NOMO-1 treated with DMSO at 0.1 percent for 48 hours (cell line): ENCODE measurements around the gene CRTC3.
"Not testable (repeated sequence)": the region's sequence is repeated elsewhere in the genome, so short reads cannot be mapped to it uniquely, and the experiment has no call there.

ENCODE experiments used
- DNase-seq: peaks from one replicate; lab custom pipeline; 2025; ENCODE audit not compliant: unreplicated experiment; lab: John Stamatoyannopoulos, UW

Gene CRTC3

GRCh38 chr15:90520365-90520764 is 9.4 kb upstream of the CRTC3 start:
- no peak for DNase-seq

- DNase-seq = no peak
These were observed 6.3 kb upstream of the CRTC3 start for GRCh38 chr15:90523373-90523772.

DNA sequence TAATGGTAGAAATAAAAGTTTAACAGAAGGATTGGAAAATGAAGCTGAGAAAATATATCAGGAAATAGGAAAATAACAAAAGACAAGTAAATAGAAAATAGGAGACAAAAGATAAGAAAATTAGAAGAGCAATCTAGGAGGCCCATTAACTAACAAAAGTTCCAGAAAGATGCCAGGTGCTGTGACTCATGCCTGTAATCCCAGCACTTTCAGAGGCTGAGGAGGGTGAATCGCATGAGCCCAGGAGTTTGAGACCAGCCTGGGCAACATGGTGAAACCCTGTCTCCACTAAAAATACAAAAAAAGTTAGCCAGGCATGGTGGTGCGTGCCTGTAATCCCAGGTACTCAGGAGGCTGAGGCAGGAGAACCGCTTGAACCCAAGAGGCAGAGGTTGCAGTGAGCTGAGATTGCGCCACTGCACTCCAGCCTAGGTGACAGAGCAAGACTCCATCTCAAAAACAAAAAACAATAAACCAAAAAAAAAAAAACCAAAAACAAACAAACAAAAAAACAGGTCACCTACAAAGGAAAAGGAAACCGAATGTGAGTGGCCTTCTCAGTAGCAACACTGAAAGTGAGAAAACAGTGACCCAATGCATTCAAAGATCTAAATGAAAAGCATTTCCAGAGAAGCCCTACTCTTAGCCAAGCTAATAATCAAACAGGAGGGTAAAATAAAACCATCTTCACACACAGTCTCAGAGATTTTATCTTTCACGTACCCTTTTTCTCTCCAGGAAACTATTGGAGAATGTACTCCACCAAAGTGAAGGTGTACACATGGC is 5.5 kb upstream of the CRTC3 start:
- not testable (repeated sequence) for DNase-seq

DNA sequence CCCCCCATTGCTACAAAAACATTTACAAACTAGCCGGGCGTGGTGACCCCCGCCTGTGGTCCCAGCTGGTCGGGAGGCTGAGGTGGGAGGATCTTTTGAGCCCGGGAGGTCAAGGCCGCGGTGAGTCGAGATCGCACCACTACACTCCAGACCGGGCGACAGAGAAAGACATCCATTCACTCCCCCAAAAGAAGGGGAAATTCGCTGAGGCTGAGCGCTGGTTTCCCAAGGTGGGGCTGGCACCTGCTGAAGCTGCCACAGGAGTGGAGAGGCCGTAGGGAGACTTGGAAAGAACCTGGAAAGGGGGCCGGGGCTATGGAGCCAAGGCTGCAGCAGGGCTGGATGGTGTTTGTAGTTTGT is 732 bp upstream of the CRTC3 start:
- DNase-seq = no peak

GRCh38 chr15:90530250-90531051 is 728 bp downstream of the CRTC3 start:
- no peak for DNase-seq

DNA sequence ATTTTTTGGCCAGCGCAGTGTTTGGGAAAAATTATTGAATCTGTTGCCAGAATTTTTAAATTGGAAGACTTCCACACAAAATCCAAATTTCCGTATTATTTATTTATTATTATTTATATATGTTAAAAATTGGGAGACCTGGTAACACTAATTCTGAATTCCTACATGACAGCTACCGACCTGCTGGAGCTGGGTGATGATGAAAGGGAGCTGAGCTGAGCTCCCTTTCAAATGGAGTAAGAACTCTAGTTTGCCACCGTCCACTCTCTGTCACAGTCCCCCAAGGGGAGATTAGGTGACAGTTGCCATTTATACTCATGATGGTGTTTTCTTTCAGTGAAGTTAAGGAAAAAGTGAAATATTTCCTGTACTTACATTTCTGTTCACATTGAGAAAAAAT is 1.4 kb downstream of the CRTC3 start:
- no peak for DNase-seq

GRCh38 chr15:90535254-90535653 is 5.5 kb downstream of the CRTC3 start:
- no peak for DNase-seq

- DNase-seq = no peak
These were observed 10.1 kb downstream of the CRTC3 start for GRCh38 chr15:90539789-90540188.

DNA sequence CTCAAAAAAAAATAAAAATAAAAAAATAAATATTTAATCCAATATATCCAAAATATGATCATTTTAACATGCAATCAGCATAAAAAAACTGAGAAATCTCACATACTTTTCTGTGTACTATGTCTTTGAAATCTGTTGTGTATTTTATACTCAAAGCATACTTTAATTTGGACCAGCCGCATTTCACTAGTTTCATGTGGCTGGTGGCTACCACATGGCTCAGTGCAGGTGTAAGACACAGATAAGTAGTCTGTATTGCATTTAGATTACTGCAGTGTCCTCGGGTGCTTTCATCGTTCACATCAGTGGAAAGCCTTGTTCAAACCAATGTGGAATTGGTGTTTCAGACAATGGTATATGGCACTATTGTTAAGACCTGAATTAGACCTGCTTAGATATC is 11.0 kb downstream of the CRTC3 start:
- no peak for DNase-seq

DNA sequence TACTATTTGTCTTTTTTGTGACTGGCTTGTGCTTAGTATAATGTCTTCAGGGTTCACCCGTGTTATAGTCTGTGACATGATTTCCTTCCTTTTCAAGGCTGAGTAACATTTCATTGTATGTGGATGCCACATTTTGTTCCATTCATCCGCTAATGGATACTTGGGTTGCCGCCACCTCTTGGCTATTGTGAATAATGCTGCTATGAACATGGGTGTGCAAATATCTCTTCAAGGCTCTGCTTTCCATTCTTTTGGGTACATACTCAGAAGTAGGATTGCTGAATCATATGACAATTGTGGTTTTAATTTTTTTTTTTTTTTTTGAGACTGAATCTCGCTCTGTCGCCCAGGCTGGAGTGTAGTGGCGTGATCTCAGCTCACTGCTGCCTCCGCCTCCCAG is 15.4 kb downstream of the CRTC3 start:
- DNase-seq = no peak

- DNase-seq = no peak
These were observed 17.8 kb downstream of the CRTC3 start for GRCh38 chr15:90547540-90547939.

GRCh38 chr15:90550919-90551318 is 21.2 kb downstream of the CRTC3 start:
- DNase-seq = peak; percentile 95

DNA sequence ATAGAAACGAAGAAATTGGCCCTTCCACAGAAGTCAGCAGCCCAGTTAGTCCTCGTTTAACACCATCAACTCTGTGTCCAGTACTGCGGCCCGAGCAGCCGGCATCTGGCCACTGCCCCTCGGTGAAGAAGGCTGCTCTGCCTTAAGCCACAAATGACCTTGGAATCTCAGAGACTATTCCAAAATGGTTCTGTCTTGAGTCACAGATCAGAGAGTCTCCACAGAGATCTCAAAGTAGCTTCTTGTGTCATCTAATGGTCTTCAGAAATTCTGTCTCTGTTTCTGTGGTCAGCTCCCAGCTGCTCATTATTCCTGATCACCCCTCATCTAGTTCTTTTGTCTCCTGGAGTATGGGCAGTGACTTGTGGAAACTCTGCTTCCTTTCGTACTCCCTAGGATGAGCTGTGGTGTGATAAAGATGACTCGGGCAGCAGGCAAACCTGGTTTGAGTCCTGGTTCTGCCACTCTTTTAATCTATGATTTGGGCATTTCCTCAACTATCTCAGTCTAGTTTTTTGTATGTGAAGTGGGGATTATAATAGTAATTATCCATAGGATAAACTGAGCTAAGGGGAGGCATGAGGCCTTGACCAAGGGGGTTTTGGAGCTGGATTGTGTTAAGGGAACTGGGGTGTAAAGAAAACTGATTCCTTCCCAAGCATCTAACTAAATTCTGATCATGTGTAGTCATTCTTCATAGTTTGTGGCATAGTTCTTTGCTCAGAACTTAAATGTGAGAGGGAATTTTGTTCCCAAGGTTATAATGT is 22.6 kb downstream of the CRTC3 start:
- DNase-seq = no peak

- DNase-seq = no peak
These were observed 23.1 kb downstream of the CRTC3 start for GRCh38 chr15:90552929-90553211.

- no peak for DNase-seq
These were observed 23.6 kb downstream of the CRTC3 start for GRCh38 chr15:90553248-90553745.

DNA sequence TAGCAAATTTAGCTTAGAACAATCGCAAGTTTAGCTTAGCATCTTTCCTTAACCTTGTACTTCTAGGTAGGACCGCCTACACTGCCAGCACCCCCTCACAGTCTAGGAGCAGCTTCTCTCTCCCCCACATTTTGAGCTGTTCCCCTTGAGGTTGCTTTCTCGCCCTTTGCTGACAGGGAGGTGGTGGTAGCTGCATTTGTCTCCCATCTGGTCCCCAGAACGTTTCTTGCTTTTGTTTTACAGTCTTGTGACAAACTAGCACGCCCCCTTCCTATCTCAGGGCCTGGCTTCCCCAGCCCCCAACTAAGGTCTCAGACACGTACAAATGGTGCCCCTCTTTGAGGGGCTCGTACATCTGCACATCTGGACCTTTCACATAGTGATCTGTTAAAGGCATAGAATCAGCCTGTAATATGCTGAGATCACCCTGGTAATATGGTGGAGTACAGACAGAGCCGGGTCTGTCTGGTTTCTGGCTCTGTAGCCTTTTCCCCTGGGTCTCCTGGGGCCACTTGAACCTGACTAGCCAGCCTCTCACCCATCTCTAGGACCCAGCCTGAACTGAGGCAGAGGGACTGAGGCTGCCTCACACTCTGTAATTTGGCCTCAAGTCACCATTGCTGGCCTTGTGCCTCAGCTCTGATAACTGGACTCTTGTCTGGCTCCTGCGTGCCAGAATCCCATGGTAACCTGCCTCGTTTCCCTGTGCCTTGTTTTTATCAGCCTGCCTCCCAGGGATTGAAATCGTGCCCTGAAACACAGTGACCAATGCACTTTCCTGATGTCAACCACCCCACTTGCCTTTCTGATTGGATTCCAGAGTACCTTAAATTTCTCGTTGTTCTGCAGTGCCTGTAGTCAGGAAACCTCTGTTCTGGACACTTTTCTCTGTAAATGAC is 27.7 kb downstream of the CRTC3 start:
- DNase-seq = no peak

DNA sequence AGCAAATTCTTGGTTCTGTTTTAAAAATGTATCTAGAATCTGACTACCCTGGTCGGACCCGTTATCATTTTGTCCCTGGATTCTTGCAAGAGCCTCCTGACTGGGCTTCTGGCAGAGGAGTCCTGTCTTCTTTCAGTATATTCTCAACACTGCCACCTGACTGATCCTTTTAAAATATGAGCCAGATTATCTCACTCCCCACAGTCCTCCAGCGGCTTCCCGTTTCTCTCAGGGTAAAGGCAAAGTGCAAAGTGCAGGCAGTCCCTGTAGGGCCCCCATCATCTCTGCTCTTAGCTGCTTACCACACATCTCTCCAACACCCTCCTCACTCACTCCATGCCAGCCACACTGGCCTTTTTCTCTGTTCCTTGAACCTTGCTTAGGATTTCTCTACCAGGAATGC is 28.4 kb downstream of the CRTC3 start:
- DNase-seq = peak; percentile 77

DNA sequence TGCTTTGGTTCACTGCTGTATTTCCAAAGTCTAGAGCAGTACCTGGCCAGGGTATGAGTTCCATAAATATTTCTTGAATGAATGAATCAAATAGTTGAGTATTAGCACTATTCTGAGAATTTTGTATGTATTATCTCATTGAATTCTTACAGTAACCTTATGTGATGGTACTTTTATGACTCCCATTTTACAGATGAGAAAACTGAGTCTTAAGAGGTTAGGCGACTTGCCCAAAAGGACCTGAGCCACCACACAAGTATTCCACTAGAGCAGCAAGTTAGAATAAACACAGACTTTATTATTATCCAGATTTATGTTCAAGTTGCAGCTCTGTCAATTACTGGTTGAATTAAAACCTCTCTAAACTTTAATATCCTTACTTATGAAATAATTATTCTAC is 29.4 kb downstream of the CRTC3 start:
- no peak for DNase-seq

- no peak for DNase-seq
These were observed 30.6 kb downstream of the CRTC3 start for GRCh38 chr15:90560229-90560776.
